Ishikawa (cell line): ENCODE data around the gene MRPL48.

Source experiments
- EGR1 ChIP-seq: IDR thresholded peaks from 2 replicates; pipeline ENCODE4 v1.6.1; 2012
- EP300 ChIP-seq: IDR thresholded peaks from 2 replicates; pipeline ENCODE4 v1.6.1; 2012; ENCODE audit warnings: borderline replicate concordance
- MAX ChIP-seq: IDR thresholded peaks from 2 replicates; pipeline ENCODE4 v1.6.1; 2012
- RAD21 ChIP-seq: IDR thresholded peaks from 2 replicates; pipeline ENCODE4 v1.6.1; 2012; ENCODE audit warnings: low read depth
- ZBTB7A ChIP-seq: IDR thresholded peaks from 2 replicates; pipeline ENCODE4 v1.6.1; 2012; ENCODE audit warnings: low read depth
- TF ChIP-seq, protein P1 (sequence below): IDR thresholded peaks from 2 replicates; pipeline ENCODE4 v1.6.1; 2012; ENCODE audit warnings: low read depth, mild to moderate bottlenecking

DNA sequence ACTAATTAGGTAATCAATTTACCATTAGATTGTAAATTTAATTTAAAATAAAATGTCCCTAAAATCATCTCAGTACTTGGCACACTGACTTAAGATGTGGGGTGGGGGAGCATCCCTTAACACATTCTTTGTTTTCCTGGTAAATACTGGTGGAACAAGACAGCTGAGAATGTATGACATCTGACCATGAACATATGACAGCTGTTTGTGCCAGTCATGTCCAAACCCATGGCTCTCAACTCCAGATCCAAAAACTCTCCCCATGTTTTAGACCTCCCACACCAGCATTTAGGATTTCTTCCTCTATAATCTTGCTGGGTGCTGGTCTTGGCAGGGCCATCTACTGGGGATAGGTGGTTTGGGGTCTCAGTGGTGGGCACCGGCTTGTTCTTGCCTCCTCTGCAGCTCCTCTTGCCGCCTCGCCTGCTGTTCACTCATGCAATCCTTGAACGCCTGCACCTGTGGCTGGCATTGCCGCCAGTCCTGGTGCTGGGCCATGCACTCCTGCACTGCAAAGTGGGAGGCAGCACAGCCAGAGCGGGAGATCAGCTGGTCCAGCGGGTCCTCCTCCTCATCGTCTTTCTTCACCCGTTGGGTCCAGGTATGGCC lies 85.2 kb downstream of the MRPL48 start:
- no peak for TF ChIP-seq EGR1
- TF ChIP-seq MAX = no peak
- no peak for TF ChIP-seq ZBTB7A
- TF ChIP-seq RAD21 = no peak
- no peak for TF ChIP-seq EP300
- TF ChIP-seq, protein P1, sequence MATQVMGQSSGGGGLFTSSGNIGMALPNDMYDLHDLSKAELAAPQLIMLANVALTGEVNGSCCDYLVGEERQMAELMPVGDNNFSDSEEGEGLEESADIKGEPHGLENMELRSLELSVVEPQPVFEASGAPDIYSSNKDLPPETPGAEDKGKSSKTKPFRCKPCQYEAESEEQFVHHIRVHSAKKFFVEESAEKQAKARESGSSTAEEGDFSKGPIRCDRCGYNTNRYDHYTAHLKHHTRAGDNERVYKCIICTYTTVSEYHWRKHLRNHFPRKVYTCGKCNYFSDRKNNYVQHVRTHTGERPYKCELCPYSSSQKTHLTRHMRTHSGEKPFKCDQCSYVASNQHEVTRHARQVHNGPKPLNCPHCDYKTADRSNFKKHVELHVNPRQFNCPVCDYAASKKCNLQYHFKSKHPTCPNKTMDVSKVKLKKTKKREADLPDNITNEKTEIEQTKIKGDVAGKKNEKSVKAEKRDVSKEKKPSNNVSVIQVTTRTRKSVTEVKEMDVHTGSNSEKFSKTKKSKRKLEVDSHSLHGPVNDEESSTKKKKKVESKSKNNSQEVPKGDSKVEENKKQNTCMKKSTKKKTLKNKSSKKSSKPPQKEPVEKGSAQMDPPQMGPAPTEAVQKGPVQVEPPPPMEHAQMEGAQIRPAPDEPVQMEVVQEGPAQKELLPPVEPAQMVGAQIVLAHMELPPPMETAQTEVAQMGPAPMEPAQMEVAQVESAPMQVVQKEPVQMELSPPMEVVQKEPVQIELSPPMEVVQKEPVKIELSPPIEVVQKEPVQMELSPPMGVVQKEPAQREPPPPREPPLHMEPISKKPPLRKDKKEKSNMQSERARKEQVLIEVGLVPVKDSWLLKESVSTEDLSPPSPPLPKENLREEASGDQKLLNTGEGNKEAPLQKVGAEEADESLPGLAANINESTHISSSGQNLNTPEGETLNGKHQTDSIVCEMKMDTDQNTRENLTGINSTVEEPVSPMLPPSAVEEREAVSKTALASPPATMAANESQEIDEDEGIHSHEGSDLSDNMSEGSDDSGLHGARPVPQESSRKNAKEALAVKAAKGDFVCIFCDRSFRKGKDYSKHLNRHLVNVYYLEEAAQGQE = no peak
